Adrenal gland (tissue), 5 donors: ENCODE data around the gene GUCA2A.

Experiments
- CTCF ChIP-seq, 6 experiments: fragments of 450-650 bp in 4 of 6; fragments of 200-600 bp in 2 of 6; sonication (generic) in 1 of 6; IDR thresholded peaks; 1 replicate in 5 of 6; 2 replicates in 1 of 6; pipeline versions ENCODE4 v1.5.1 to v1.8.0; 2016 to 2021; ENCODE audit warnings: antibody characterized with exemption in 6 of 6, mild to moderate bottlenecking in 2 of 6, moderate library complexity in 1 of 6
- POLR2A ChIP-seq, 2 donors: fragments of 450-650 bp; IDR thresholded peaks; one replicate each; pipeline ENCODE4 v1.6.1; 2017; ENCODE audit warnings: antibody characterized with exemption in 2 of 2, mild to moderate bottlenecking in 2 of 2, moderate library complexity in 1 of 2
- donor health status: DM: no; HTN: no; CAD: no.

- no peak for TF ChIP-seq CTCF (IDR thresholded peaks at IDR 0.05)
- no peak for TF ChIP-seq POLR2A (IDR thresholded peaks at IDR 0.05)
Observed at GRCh38 chr1:42192106-42192505, 27.6 kb upstream of the GUCA2A start.
